ENCODE measurements around the gene PANX1.
"Not testable (repeated sequence)": the region's sequence is repeated elsewhere in the genome, so short reads cannot be mapped to it uniquely, and the experiment has no call there.

The PANX1 gene

DNA sequence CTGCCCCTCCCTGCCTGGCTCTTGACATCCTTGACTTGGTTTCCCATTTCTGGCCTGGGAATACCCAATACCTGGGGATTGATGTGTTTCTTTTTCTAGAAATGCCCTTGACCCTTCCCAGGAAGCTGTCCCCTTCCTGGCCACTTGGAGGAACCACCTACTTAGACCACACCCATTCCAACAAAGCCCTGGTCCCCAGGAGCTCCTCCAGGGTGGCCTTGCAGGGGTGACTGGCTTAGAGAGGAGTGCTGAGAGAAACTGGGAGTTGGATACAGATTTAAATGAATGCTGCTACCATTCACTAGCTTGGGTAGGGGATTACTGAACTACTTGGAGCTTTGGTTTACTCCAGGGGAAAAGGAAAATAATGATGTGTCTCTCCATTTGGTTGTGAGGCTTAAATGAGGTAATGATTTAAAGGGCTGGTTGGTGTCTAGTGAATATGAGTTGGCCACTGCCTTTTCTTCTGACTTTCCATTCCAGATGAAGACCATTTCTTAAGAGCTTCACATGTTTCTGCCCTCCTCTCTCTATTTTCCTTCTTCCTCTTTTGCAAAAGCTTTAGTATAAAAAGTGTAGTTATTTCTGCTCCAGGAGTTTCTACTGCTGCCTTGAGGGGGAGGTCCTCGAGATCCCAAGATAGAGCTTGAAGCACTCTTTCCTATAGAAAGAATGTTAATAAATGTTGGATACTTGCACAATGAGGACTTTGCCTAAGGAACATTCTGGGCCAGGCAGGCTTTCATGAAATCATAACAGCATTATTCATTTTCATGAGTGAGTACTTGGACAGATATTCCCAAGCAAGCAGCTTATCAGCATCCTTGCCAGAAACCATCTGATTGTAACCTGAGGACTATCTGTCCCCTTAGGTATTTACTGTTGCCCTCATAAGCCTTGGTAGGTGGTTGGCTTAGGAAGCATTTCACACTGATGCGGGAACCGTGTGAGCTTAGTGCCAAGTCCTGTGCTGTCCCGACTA lies 22.4 kb downstream of the PANX1 start:
- no peak for DNase-seq

- DNase-seq: no peak
Measured at GRCh38 chr11:94151903-94152677, 23.4 kb downstream of the PANX1 start.

DNA sequence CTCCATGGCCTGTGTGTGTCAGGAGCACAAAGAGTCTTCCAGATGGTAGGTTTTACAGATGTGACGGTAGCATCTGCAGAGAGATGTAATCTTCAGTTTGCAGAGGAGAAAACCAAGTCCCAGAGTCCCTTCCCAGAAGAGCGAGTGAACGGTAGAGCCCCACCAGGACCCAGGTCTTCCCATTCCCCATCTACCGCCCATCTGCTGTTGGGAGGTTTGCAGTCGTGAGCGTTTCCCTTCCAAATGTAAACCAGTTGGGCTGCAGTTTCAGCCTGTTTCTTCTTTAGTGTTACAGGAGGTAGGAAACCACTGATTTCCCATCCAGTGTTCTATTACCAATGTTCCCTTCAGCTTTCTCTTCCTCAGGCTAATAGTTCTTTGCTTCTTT lies 24.0 kb downstream of the PANX1 start:
- no peak for DNase-seq

GRCh38 chr11:94153320-94153719 lies 24.7 kb downstream of the PANX1 start:
- DNase-seq: no peak

- no peak for DNase-seq
Measured at GRCh38 chr11:94154095-94154856, 25.6 kb downstream of the PANX1 start.

DNA sequence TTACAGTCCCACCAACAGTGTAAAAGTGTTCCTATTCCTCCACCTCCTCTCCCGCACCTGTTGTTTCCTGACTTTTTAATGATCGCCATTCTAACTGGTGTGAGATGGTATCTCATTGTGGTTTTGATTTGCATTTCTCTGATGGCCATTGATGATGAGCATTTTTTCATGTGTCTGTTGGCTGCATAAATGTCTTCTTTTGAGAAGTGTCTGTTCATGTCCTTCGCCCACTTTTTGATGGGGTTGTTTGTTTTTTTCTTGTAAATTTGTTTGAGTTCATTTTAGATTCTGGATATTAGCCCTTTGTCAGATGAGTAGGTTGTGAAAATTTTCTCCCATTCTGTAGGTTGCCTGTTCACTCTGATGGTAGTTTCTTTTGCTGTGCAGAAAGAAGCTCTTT lies 28.7 kb downstream of the PANX1 start:
- DNase-seq: not testable (repeated sequence)

DNA sequence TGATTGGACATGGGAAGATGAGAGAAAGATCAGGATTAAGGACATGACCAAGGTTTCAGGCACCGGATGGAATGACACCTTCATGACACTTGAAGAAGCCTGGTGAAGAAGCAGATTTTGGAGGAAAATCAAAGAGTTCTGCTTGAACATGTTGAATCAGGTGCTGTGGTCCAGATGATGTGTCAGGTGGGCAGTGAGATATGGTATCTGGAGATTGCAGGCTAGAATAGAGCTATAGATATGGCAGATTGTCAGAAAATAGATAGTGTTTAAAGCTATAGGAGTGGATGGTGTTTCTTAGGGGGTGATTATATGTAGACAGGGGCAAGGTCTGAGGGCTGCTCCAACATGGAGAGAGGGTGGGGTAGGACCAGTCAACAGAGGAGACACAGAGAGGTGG lies 40.2 kb downstream of the PANX1 start:
- DNase-seq: no peak

- no peak for DNase-seq
Measured at GRCh38 chr11:94169516-94169915, 40.9 kb downstream of the PANX1 start.

GRCh38 chr11:94169930-94170545 lies 41.4 kb downstream of the PANX1 start:
- DNase-seq: no peak

- DNase-seq: no peak
Measured at GRCh38 chr11:94170953-94171352, 42.3 kb downstream of the PANX1 start.

DNA sequence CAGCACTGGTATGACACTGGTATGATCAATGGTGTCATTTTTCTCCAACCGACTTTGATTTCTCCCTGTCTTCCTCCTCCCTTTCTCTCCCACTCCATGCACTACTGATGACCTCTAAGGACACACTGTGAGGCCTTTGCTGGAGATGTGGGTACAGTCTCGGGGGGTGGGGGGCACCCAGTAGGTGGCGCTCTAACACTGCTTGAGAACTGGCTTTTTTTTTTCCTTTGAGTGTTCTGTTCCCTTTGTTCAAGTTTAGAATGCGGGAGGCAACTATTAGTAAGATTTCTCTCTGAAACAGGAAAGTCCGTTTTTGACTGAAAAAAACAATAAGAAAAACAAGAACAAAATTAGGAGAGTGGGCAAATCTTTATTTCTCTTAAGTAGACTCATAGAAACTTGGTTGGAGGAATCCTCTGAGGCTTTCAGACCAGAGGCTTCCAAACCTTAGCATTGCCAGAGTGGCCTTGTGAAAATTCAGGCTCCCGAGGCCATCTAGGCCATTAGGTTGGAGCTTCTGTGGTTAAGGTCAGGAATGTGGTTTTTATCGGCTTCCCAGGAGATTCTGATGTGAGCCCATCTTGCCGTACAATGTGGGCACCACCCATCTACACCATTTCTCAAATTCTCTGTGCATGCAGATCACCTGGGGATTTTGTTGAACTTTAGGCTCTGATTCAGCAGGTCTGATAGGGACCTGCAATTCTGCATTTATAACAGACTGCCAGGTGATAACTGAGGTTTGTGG lies 43.2 kb downstream of the PANX1 start:
- peak; percentile 23 for DNase-seq

GRCh38 chr11:94175535-94175934 lies 46.9 kb downstream of the PANX1 start:
- no peak for DNase-seq

DNA sequence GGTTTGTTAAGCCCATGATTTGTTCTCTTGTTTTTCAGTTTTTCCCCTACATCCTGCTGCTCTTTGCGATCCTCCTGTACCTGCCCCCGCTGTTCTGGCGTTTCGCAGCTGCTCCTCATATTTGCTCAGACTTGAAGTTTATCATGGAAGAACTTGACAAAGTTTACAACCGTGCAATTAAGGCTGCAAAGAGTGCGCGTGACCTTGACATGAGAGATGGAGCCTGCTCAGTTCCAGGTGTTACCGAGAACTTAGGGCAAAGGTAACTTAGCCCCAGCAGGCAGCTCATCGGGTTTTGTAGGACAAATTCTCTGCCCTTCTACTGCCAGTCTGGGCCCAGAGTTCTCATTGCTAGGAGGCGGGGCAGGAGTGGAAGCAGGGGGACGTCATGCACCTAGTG lies 49.7 kb downstream of the PANX1 start:
- no peak for DNase-seq

DNA sequence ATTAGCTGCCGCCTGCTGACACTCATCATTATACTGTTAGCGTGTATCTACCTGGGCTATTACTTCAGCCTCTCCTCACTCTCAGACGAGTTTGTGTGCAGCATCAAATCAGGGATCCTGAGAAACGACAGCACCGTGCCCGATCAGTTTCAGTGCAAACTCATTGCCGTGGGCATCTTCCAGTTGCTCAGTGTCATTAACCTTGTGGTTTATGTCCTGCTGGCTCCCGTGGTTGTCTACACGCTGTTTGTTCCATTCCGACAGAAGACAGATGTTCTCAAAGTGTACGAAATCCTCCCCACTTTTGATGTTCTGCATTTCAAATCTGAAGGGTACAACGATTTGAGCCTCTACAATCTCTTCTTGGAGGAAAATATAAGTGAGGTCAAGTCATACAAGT lies 51.1 kb downstream of the PANX1 start:
- DNase-seq: no peak

DNA sequence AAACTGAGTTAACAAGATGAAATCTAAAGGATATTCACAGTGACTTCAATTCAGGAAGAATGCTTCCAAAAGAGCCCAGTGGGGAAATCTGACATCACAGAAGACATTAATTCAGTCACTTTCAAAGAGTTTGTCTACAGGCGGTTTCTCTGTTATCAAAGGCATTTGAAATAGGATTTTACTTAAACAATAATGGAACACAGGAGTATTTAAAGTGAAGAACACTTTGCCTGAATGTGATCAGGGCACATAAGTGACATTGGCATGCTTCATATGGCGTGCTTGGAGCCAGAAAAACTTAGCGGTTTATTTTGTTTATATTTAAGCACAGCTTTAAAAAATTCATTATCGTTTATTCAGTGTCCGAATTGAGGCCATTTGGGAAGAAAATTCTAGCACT lies 52.9 kb downstream of the PANX1 start:
- no peak for DNase-seq

DNA sequence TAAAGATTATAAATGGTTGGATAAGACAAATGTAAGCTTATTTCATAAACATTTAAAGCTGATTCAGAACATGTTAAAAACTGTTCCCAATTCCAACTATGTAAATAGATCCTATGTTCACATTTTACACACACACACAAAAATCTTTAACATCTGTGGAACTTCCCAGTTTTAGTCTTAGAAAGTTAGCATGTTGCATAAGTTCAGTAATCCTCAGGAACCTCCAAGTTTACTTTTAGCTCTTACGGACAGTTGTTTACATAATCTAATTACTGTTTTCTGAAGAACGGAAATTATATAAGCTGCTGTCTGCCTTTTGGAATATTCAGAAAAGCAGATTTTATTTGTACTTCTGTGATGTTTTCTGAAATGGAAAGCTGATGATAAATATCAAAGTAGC lies 53.3 kb downstream of the PANX1 start:
- no peak for DNase-seq

GRCh38 chr11:94183251-94183885 lies 54.7 kb downstream of the PANX1 start:
- DNase-seq: no peak

GRCh38 chr11:94183886-94184264 lies 55.2 kb downstream of the PANX1 start:
- DNase-seq: peak; percentile 24

GRCh38 chr11:94184362-94184761 lies 55.7 kb downstream of the PANX1 start:
- no peak for DNase-seq

- no peak for DNase-seq
Measured at GRCh38 chr11:94184846-94185245, 56.2 kb downstream of the PANX1 start.

DNA sequence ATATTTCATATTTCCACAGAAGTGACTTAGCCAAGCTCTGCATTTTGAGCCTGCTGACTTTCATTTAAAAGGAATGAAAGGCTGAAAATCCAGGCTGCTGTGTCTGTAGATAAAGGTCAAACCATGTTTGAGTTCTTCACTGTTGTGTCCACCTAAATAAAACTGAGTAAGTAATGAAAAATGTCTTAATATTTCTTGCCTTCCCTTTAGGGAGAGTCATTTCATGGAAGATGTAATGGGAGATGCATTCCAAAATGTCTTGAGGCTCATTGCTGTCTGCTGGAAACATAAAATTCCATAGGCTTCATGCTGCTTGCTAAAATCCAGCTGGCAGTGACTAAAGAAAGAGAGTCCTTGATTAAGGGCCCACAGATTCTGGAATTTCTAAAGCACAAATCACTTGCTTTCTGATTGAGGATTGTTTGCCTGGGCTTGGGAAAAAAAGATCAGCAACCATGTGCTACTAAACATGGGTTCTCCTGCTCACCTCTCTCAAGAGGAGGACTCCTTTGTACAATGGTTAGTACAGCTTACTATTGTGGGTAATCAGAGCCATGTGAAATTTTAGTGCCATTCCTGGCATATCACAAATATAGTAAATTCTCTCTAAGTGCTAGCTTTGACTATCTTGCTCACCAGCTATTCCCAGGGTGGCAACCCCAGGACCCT lies 56.9 kb downstream of the PANX1 start:
- no peak for DNase-seq

All from CD4-positive, alpha-beta T cell treated with Interleukin-12 subunit alpha and Interleukin-12 subunit beta, for 1 hour (primary cell).